H1 (cell line): ENCODE measurements around the gene MECR. TPM values are rescaled to one million over a fixed set of nuclear protein-coding genes. Genes with fewer than 3 reads are reported as not detected.

Source experiments
- CTCF ChIA-PET: fragments of 300-600 bp; sonication (Branson Sonifier 250); formaldehyde crosslinking; loops from one replicate; lab custom pipeline; 2021; ENCODE audit not compliant: partially characterized antibody; lab: Charles Lee
- POLR2A ChIA-PET: fragments of 300-600 bp; sonication (Branson Sonifier 250); formaldehyde crosslinking; loops from one replicate; lab custom pipeline; 2021; ENCODE audit warnings: inconsistent platforms; ENCODE audit not compliant: partially characterized antibody; lab: Charles Lee
- DNase-seq, 2 experiments: peaks; one replicate each; pipeline versions ENCODE4 v3.0.0 to v3.0.0-alpha.2; 2010 to 2022; ENCODE audit warnings: low spot score in 2 of 2, low read depth in 1 of 2, mixed read lengths in 1 of 2
- FAIRE-seq: peaks from 2 replicates; lab custom pipeline; 2011; peaks lifted over from hg19 to GRCh38; lab: Jason Lieb, UNC
- H2AFZ ChIP-seq: 2 replicates; pipeline ENCODE4 v1.8.1; 2012; ENCODE audit warnings: low read length, inconsistent platforms
- H2AK5ac ChIP-seq: 2 replicates; pipeline ENCODE4 v1.6.1; 2013; ENCODE audit warnings: low read depth, low read length
- H2BK120ac ChIP-seq: replicated peaks from 2 replicates; pipeline ENCODE3; 2013; ENCODE audit warnings: low read depth, low read length, inconsistent platforms
- H2BK12ac ChIP-seq: 2 replicates; pipeline ENCODE4 v1.6.1; 2013; ENCODE audit warnings: low read depth, low read length
- H2BK15ac ChIP-seq: 2 replicates; pipeline ENCODE4 v1.6.1; 2013; ENCODE audit warnings: low read length
- H2BK20ac ChIP-seq: 2 replicates; pipeline ENCODE4 v1.6.1; 2013; ENCODE audit warnings: low read length
- H2BK5ac ChIP-seq: 2 replicates; pipeline ENCODE4 v1.6.1; 2013; ENCODE audit warnings: low read depth, low read length
- H3K14ac ChIP-seq: 2 replicates; pipeline ENCODE4 v1.6.1; 2013; ENCODE audit warnings: inconsistent platforms; ENCODE audit not compliant: insufficient read length
- H3K18ac ChIP-seq: 2 replicates; pipeline ENCODE4 v1.6.1; 2013; ENCODE audit warnings: low read length; ENCODE audit errors: extremely low read depth
- H3K23ac ChIP-seq: 2 replicates; pipeline ENCODE4 v1.6.1; 2013; ENCODE audit warnings: inconsistent platforms; ENCODE audit not compliant: insufficient read length
- H3K23me2 ChIP-seq: 2 replicates; pipeline ENCODE4 v1.6.1; 2013; ENCODE audit warnings: low read depth, low read length
- H3K27ac ChIP-seq: 2 replicates; pipeline ENCODE4 v1.6.1; 2011; ENCODE audit warnings: low read depth, low read length, inconsistent platforms
- H3K27me3 ChIP-seq, 4 experiments: replicated peaks in 1 of 4; 1 replicate in 1 of 4; 2 replicates in 3 of 4; pipeline versions ENCODE4 v1.6.1 to v1.8.1; 2011 to 2013; ENCODE audit warnings: low read length in 3 of 4, mild to moderate bottlenecking in 3 of 4, inconsistent platforms in 2 of 4, mixed read lengths in 2 of 4, moderate library complexity in 1 of 4; ENCODE audit not compliant: control insufficient read depth in 3 of 4, insufficient read depth in 3 of 4; ENCODE audit errors: extremely low read depth in 1 of 4
- H3K36me3 ChIP-seq, 4 experiments: 2 replicates each; pipeline versions ENCODE4 v1.6.1 to v1.8.1; 2011 to 2013; ENCODE audit warnings: mild to moderate bottlenecking in 4 of 4, low read length in 3 of 4, moderate library complexity in 2 of 4, control low read depth in 1 of 4, inconsistent platforms in 1 of 4; ENCODE audit not compliant: insufficient read depth in 4 of 4, control insufficient read depth in 2 of 4
- H3K4ac ChIP-seq: replicated peaks from 2 replicates; pipeline ENCODE3; 2013; ENCODE audit warnings: low read length, low read depth, mixed read lengths, inconsistent platforms; ENCODE audit not compliant: insufficient read length
- H3K4me1 ChIP-seq, 4 experiments: replicated peaks in 1 of 4; 1 replicate in 1 of 4; 2 replicates in 3 of 4; pipeline versions ENCODE4 v1.6.1 to v1.8.1; 2011 to 2013; ENCODE audit warnings: low read length in 3 of 4, inconsistent platforms in 2 of 4, mixed read lengths in 1 of 4; ENCODE audit not compliant: insufficient read depth in 4 of 4, control insufficient read depth in 3 of 4
- H3K4me2 ChIP-seq, 2 experiments: 2 replicates each; pipeline versions ENCODE4 v1.6.1 to v1.8.1; 2011 to 2013; ENCODE audit warnings: low read depth in 2 of 2, low read length in 2 of 2, control low read depth in 1 of 2, inconsistent platforms in 1 of 2, mild to moderate bottlenecking in 1 of 2; ENCODE audit not compliant: insufficient read depth in 1 of 2
- H3K4me3 ChIP-seq, 4 experiments: fragments of 200-600, 300-600 bp in 1 of 4; sonication (generic), shearing (Covaris generic), sonication (Bioruptor Twin) in 1 of 4; 2 replicates each; pipeline versions ENCODE4 v1.5.1 to v1.8.1; 2011 to 2016; ENCODE audit warnings: low read length in 4 of 4, low read depth in 3 of 4, control low read depth in 2 of 4, inconsistent platforms in 2 of 4, mild to moderate bottlenecking in 2 of 4, mixed read lengths in 1 of 4, moderate library complexity in 1 of 4; ENCODE audit not compliant: insufficient read depth in 2 of 4; ENCODE audit errors: extremely low read depth in 1 of 4
- H3K56ac ChIP-seq: replicated peaks from 2 replicates; pipeline ENCODE3; 2013; ENCODE audit warnings: low read depth, mild to moderate bottlenecking, mixed read lengths, low read length, inconsistent platforms; ENCODE audit not compliant: insufficient read length
- H3K79me1 ChIP-seq: 2 replicates; pipeline ENCODE4 v1.6.1; 2013; ENCODE audit warnings: low read depth, low read length, control low read depth
- H3K79me2 ChIP-seq, 2 experiments: 2 replicates each; pipeline versions ENCODE4 v1.6.1 to v1.8.1; 2012 to 2013; ENCODE audit warnings: low read length in 2 of 2, mild to moderate bottlenecking in 2 of 2, inconsistent platforms in 1 of 2; ENCODE audit not compliant: insufficient read depth in 2 of 2, control insufficient read depth in 1 of 2
- H3K9ac ChIP-seq, 4 experiments: replicated peaks in 1 of 4; 1 replicate in 1 of 4; 2 replicates in 3 of 4; pipeline versions ENCODE4 v1.6.1 to v1.8.1; 2011 to 2013; ENCODE audit warnings: low read depth in 3 of 4, low read length in 3 of 4, control low read depth in 2 of 4, mild to moderate bottlenecking in 2 of 4, moderate library complexity in 2 of 4, inconsistent platforms in 1 of 4; ENCODE audit errors: extremely low read depth in 1 of 4
- H3K9me3 ChIP-seq, 2 experiments: 2 replicates each; pipeline versions ENCODE4 v1.6.1 to v1.8.1; 2012 to 2013; ENCODE audit warnings: mild to moderate bottlenecking in 2 of 2, moderate library complexity in 2 of 2, control low read depth in 1 of 2, inconsistent platforms in 1 of 2, low read depth in 1 of 2, low read length in 1 of 2, mixed read lengths in 1 of 2; ENCODE audit not compliant: insufficient read depth in 2 of 2
- H4K20me1 ChIP-seq, 2 experiments: replicated peaks in 1 of 2; 2 replicates each; pipeline versions ENCODE3 to v1.8.1; 2011 to 2013; ENCODE audit warnings: inconsistent platforms in 2 of 2, low read length in 2 of 2, mild to moderate bottlenecking in 1 of 2; ENCODE audit not compliant: insufficient read depth in 2 of 2, control insufficient read depth in 1 of 2
- H4K5ac ChIP-seq: 2 replicates; pipeline ENCODE4 v1.6.1; 2013; ENCODE audit warnings: low read length, low read depth, mixed read lengths, inconsistent platforms; ENCODE audit not compliant: insufficient read length
- H4K8ac ChIP-seq: 2 replicates; pipeline ENCODE4 v1.8.0; 2013; ENCODE audit warnings: mild to moderate bottlenecking, moderate library complexity, low read length, inconsistent platforms; ENCODE audit not compliant: insufficient read depth; ENCODE audit errors: extremely low read depth
- H4K91ac ChIP-seq: replicated peaks from 2 replicates; pipeline ENCODE3; 2013; ENCODE audit warnings: low read length, mixed read lengths, inconsistent platforms; ENCODE audit not compliant: insufficient read length
- BACH1 ChIP-seq: IDR thresholded peaks from 2 replicates; pipeline ENCODE4 v1.6.1; 2012; ENCODE audit warnings: low read length, improper control_type of control experiment
- CBX8 ChIP-seq: fragments of 300-800, 300-1000 bp; sonication (generic); IDR thresholded peaks from 2 replicates; pipeline ENCODE4 v1.7.1; 2016; ENCODE audit warnings: low read depth, low read length, borderline replicate concordance
- CTBP2 ChIP-seq: IDR thresholded peaks from 2 replicates; pipeline ENCODE4 v1.7.0; 2011; ENCODE audit warnings: borderline replicate concordance, mild to moderate bottlenecking, moderate library complexity, mixed read lengths, low read length; ENCODE audit not compliant: insufficient read depth, insufficient read length
- EZH2 ChIP-seq: fragments of 200-600 bp; sonication (generic); IDR thresholded peaks from 2 replicates; pipeline ENCODE4 v1.7.1; 2012; ENCODE audit warnings: low read depth, mild to moderate bottlenecking, moderate library complexity, low read length, inconsistent platforms; ENCODE audit not compliant: severe bottlenecking
- JUND ChIP-seq: IDR thresholded peaks from 2 replicates; pipeline ENCODE4 v1.6.1; 2011; ENCODE audit warnings: mild to moderate bottlenecking, improper control_type of control experiment, low read length
- KDM5A ChIP-seq: fragments of 200-600 bp; IDR thresholded peaks from 2 replicates; pipeline ENCODE4 v1.7.1; 2012; ENCODE audit warnings: mild to moderate bottlenecking, low read length, inconsistent platforms, mixed read lengths
- MAFK ChIP-seq: IDR thresholded peaks from 2 replicates; pipeline ENCODE4 v1.6.1; 2012; ENCODE audit warnings: low read depth, mild to moderate bottlenecking, improper control_type of control experiment, low read length
- NANOG ChIP-seq: IDR thresholded peaks from 2 replicates; pipeline ENCODE4 v1.6.1; 2011; ENCODE audit warnings: low read length, low read depth, mild to moderate bottlenecking, inconsistent platforms; ENCODE audit not compliant: insufficient read depth, poor library complexity, severe bottlenecking
- PHF8 ChIP-seq: fragments of 200-600 bp; sonication (generic); conservative IDR thresholded peaks from 2 replicates; pipeline ENCODE4 v1.7.1; 2012; ENCODE audit warnings: low read depth, mild to moderate bottlenecking, inconsistent platforms, low read length, moderate library complexity
- POLR2A ChIP-seq, 2 experiments: IDR thresholded peaks; 1 replicate in 1 of 2; 2 replicates in 1 of 2; pipeline ENCODE4 v1.6.1; 2011; ENCODE audit warnings: low read depth in 2 of 2, low read length in 2 of 2, mild to moderate bottlenecking in 2 of 2; ENCODE audit errors: control extremely low read depth in 1 of 2
- POU5F1 ChIP-seq: IDR thresholded peaks from 2 replicates; pipeline ENCODE4 v1.6.1; 2011; ENCODE audit warnings: low read depth, mild to moderate bottlenecking, low read length, moderate library complexity
- SUZ12 ChIP-seq: fragments of 200-600 bp; sonication (generic); IDR thresholded peaks from 2 replicates; pipeline ENCODE4 v1.6.1; 2012; ENCODE audit warnings: mild to moderate bottlenecking, inconsistent platforms, low read length, moderate library complexity, mixed read lengths
- WGBS, 2 experiments: shearing (Covaris generic) in 1 of 2; methylation state at CpG; one replicate each; pipeline versions ENCODE4 v1.1.6 to v1.1.7; 2013 to 2015; ENCODE audit warnings: low lambda C conversion rate in 2 of 2, mixed read lengths in 2 of 2, inconsistent platforms in 1 of 2, low coverage in 1 of 2, missing lambda C conversion rate in 1 of 2; ENCODE audit not compliant: insufficient replicate concordance in 2 of 2, insufficient coverage in 1 of 2, insufficient read length in 1 of 2; ENCODE audit errors: extremely low coverage in 1 of 2, missing lambda C conversion rate in 1 of 2; 5-methylcytosine and 5-hydroxymethylcytosine counted together
- polyA plus RNA-seq, 7 experiments: library from polyadenylated mRNA; depleted of rRNA in 3 of 7; stranded (reverse) in 5 of 7; unstranded in 2 of 7; fragments of >200 nt in 5 of 7; fragments of 200-250 nt in 2 of 7; gene quantifications; 1 replicate in 5 of 7; 2 replicates in 1 of 7; 4 replicates in 1 of 7; pipeline versions ENCODE4 v1.2.1 to v1.2.3, GENCODE V29; 2011 to 2013; ENCODE audit warnings: missing spikeins in 2 of 7, mixed read lengths in 2 of 7
- total RNA-seq: library from RNA; stranded (reverse); fragmentation: NEBNext Ultra II Directional; extraction: Animal tissue kit (Norgen Biotek cat#: 25700); gene quantifications from 2 replicates; pipeline ENCODE4 v1.2.1, GENCODE V29; 2021

The MECR gene
- total and polyA plus RNA-seq, 2 of the 8 experiments (the other 6 are each of a cell fraction or from before 2014, with no cell fraction given) = 24.2 to 24.4 TPM

DNA sequence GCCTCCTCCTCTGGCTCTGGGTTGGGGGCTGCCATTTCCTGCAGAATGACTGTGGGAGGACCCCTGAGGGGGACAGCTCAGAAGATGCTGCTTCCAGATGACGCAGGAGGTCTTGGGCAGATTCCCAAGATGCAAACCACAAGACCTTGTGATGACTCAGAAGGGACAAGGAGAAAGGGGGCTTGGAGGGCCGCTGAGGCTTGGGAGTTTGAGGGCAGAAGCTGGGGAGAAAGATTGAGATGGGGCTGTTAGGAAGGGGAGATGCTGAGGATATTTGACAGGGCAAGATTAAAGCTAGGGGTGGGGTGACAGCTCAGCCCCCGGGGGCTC is 13.1 kb upstream of the MECR start:
- Histone ChIP-seq H3K36me3 (no peaks in the 10 kb centered on the region; a peak in 1 of 8 replicates), H3K23me2 (no peaks in the 10 kb centered on the region; the same call in 1 of the 2 replicates), H3K79me1 (peaks cover 11% of the 10 kb centered on the region), H2BK12ac (no peak overlapping the region; the same call in 1 of the 2 replicates), H3K9me3 (no peaks in the 10 kb centered on the region), H3K18ac (no peak overlapping the region), H3K4ac (no peak overlapping the region), H3K9ac (no peak overlapping the region), H3K4me1 (peaks cover 13 to 25% (median 20%) of the 10 kb centered on the region in 4 experiments), H4K20me1 (peaks cover 0 to 1% of the 10 kb centered on the region in 2 experiments), H3K27me3 (peaks cover 0 to 11% (median 8%) of the 10 kb centered on the region in 4 experiments; a peak in 6 of 7 replicates), H2BK120ac (no peak overlapping the region), H2AK5ac (no peak overlapping the region; the same call in 1 of the 2 replicates), H4K8ac (no peak overlapping the region), H3K56ac (no peak overlapping the region), H3K27ac (no peak overlapping the region), H3K4me2 (no peak overlapping the region), H2BK5ac (no peak overlapping the region), H3K14ac (no peak overlapping the region), H4K91ac (no peak overlapping the region), H3K4me3 (no peak overlapping the region), H3K79me2 (no peaks in the 10 kb centered on the region), H2BK15ac (no peak overlapping the region), H2BK20ac (no peak overlapping the region), H4K5ac (no peak overlapping the region), H2AFZ (no peak overlapping the region), H3K23ac (no peak overlapping the region)
- no peak for TF ChIP-seq POU5F1
- no peak for TF ChIP-seq CTBP2
- TF ChIP-seq SUZ12 = no peak
- no peak for TF ChIP-seq KDM5A
- TF ChIP-seq NANOG = no peak
- TF ChIP-seq EZH2 = no peak
- no peak for TF ChIP-seq MAFK
- TF ChIP-seq CBX8 = no peak
- no peak for TF ChIP-seq BACH1
- TF ChIP-seq PHF8 = no peak
- no peak for TF ChIP-seq POLR2A (IDR thresholded peaks at IDR 0.05; ENCODE audit: control extremely low read depth in 1 of 2, low read depth in 2 of 2, low read length in 2 of 2)
- TF ChIP-seq JUND = no peak
- 92% methylated on average over 3 of the region's 3 CpGs; no CpG with 5 or more reads in 1 of the 2 experiments for WGBS, 2 experiments
- ChIA-PET CTCF (interaction anchor here (0.6 to 12.3 kb wide), 19 partner anchors 9 to 460 kb away, joined by 3 to 113 read pairs (median 4); no protein-coding TSS in a partner anchor), POLR2A (interaction anchor here (0.8 to 1.4 kb wide), 3 partner anchors 12 to 82 kb away, joined by 3 to 4 read pairs (median 3); partner anchors contain the start of gene MECR)
- no peak for FAIRE-seq
- DNase-seq = no peak
